NT2/D1 (cell line): Measurements from ENCODE around the gene TBC1D10B.

Experiments used
- SUZ12 ChIP-seq: IDR thresholded peaks from 2 replicates; pipeline ENCODE4 v1.6.1; 2011; ENCODE audit not compliant: insufficient read length, insufficient read depth; ENCODE audit errors: extremely low read depth
- ZNF274 ChIP-seq: IDR thresholded peaks from 2 replicates; pipeline ENCODE4 v1.6.1; 2011; ENCODE audit warnings: mild to moderate bottlenecking, low read depth, low read length

DNA sequence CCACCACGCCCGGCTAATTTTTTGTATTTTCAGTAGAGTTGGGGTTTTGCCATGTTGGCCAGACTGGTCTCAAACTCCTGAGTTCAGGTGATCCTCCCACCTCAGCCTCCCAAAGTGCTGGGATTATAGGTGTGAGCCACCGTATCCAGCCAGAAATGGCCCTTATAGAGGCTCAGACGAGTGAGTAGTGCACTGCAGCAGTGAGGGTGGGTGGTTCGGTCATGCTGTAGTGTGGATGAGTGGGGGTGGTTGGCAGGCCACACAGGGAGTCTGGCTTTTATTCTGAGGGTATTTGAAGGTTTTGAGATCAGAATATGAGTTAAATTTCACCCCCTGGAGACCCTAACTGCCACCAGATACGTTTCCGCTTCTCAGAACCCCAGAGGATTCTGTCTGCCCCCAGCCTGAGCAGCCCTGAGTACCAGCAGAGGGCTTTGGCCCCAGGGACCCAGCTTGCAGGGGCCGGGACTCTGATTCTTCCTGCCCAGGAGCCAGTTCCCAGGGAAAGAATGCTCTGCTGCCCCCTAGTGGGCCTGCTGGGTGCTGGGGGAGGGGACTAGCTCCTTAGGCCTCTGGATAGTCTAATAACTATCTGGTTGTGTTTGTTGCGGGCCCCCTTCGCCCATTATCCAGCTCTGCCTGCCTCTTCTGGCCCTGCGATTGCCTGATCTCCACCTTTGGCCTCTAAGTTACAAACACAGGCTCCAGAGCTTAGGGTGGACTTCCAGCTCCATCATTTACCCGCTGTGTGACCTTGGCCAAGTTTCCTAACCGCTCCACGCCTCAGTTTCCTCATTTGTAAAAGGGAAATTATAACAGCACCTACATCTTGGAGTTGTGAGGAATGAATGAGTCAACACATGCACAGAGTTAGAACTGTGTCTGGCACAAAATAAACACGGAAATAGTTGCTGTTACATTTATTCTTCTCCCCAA, 39.1 kb upstream of the TBC1D10B start:
- TF ChIP-seq ZNF274, result no peak
- no peak for TF ChIP-seq SUZ12
